ENCODE measurements around the gene NDUFB8. TPM values are rescaled to one million over a fixed set of nuclear protein-coding genes. Genes with fewer than 3 reads are reported as not detected.

The NDUFB8 gene
- total and polyA plus RNA-seq, 2 donors (not counting 3 experiments of a cell fraction or from before 2014, with no cell fraction given): 193 to 526 TPM

DNA sequence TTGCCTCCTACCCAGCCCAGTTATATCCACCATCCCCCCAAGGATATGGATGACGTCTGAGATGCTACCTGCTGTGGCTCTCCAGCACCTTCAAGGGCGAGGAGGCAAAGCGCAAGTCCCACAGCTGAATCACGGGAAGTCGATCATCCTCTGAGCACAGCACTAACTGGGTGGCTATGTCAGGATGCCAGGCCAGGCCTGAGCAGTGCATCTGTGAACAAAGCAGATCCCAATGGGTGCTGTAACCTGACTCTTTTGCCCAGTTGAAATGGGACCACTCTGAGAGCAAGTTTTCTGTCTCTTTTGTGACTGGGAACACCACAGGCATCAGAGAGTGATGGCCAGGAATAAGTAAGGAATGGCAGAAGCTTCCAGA is 22.3 kb downstream of the NDUFB8 start:
- Histone ChIP-seq H3K27ac (ENCODE audit: insufficient read depth, low read depth, low read length) (no peak overlapping the region), H4K20me1 (replicated peaks; ENCODE audit: control insufficient read depth, extremely low read depth, insufficient read depth, low read length) (no peaks in the 10 kb centered on the region), H3K79me2 (ENCODE audit: control insufficient read depth, insufficient read depth, low read length) (no peaks in the 10 kb centered on the region), H3K9me1 (replicated peaks; ENCODE audit: control insufficient read depth, extremely low read depth, insufficient read depth, low read length) (no peaks in the 10 kb centered on the region), H3K9me3 (replicated peaks; ENCODE audit: control insufficient read depth, insufficient read depth, low read length) (no peaks in the 10 kb centered on the region), H2AFZ (ENCODE audit: low read depth, low read length) (no peak overlapping the region), H3K36me3 (ENCODE audit: control insufficient read depth in 2 of 2, extremely low read depth in 1 of 2, insufficient read depth in 2 of 2, low read length in 2 of 2) (peaks cover 0 to 2% of the 10 kb centered on the region in 2 experiments), H3K4me3 (replicated peaks in 1 of 3; ENCODE audit: insufficient read depth in 1 of 3, low read depth in 1 of 3, low read length in 3 of 3) (no peak overlapping the region), H3K27me3 (ENCODE audit: control insufficient read depth in 2 of 2, insufficient read depth in 2 of 2, low read length in 2 of 2) (no peaks in the 10 kb centered on the region), H3K4me1 (ENCODE audit: control insufficient read depth, extremely low read depth, insufficient read depth, low read length) (no peaks in the 10 kb centered on the region), H3K9ac (replicated peaks; ENCODE audit: extremely low read depth, insufficient read depth, low read length) (no peak overlapping the region), H3K4me2 (ENCODE audit: insufficient read depth, low read length) (no peak overlapping the region)
- POLR2A ChIA-PET: no interaction called here
- intact Hi-C loops (cut with micrococcal nuclease) (no loop called here), dilution Hi-C loops (cut with MboI; ENCODE audit: extremely low pct_ligation_motif_present, low sequenced_read_pairs) (no loop called here)
- CTCF ChIA-PET: interaction anchor here (1.0 to 2.8 kb wide), 3 partner anchors 10 to 170 kb away, joined by 5 to 53 read pairs (median 22); no protein-coding TSS in a partner anchor
- no peak for TF ChIP-seq FOS (IDR thresholded peaks at IDR 0.05; ENCODE audit: borderline replicate concordance, insufficient read depth, low read length)
- no peak for TF ChIP-seq POLR2AphosphoS5 (IDR thresholded peaks at IDR 0.05; ENCODE audit: insufficient read depth, low read depth, low read length)
- TF ChIP-seq, protein P1, sequence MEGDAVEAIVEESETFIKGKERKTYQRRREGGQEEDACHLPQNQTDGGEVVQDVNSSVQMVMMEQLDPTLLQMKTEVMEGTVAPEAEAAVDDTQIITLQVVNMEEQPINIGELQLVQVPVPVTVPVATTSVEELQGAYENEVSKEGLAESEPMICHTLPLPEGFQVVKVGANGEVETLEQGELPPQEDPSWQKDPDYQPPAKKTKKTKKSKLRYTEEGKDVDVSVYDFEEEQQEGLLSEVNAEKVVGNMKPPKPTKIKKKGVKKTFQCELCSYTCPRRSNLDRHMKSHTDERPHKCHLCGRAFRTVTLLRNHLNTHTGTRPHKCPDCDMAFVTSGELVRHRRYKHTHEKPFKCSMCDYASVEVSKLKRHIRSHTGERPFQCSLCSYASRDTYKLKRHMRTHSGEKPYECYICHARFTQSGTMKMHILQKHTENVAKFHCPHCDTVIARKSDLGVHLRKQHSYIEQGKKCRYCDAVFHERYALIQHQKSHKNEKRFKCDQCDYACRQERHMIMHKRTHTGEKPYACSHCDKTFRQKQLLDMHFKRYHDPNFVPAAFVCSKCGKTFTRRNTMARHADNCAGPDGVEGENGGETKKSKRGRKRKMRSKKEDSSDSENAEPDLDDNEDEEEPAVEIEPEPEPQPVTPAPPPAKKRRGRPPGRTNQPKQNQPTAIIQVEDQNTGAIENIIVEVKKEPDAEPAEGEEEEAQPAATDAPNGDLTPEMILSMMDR (IDR thresholded peaks at IDR 0.05; ENCODE audit: extremely low read depth in 1 of 2, insufficient read depth in 1 of 2, low read depth in 1 of 2, low read length in 2 of 2): no peak
- TF ChIP-seq JUN (IDR thresholded peaks at IDR 0.05; ENCODE audit: borderline replicate concordance, insufficient read depth, insufficient read length, low read depth): no peak
- no peak for TF ChIP-seq GATA2 (IDR thresholded peaks at IDR 0.05; ENCODE audit: insufficient read depth, insufficient read length, low read depth, low read length)
- TF ChIP-seq MYC (IDR thresholded peaks at IDR 0.05; ENCODE audit: low read depth, low read length): no peak
- no peak for TF ChIP-seq EZH2 (IDR thresholded peaks at IDR 0.05; ENCODE audit: borderline replicate concordance, low read depth, low read length, severe bottlenecking)
- TF ChIP-seq POLR2A (IDR thresholded peaks at IDR 0.05; ENCODE audit: low read depth, low read length): no peak
- TF ChIP-seq, protein P2, sequence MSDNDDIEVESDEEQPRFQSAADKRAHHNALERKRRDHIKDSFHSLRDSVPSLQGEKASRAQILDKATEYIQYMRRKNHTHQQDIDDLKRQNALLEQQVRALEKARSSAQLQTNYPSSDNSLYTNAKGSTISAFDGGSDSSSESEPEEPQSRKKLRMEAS (IDR thresholded peaks at IDR 0.05; ENCODE audit: insufficient read depth, insufficient read length): no peak
- FAIRE-seq (no peak), DNase-seq (ENCODE audit: low read depth, low spot score) (no peak)
- BruUV-seq (replicated peaks): no TSS peak
